Measurements from ENCODE around the gene ZFPM1.

- TF ChIP-seq REST (IDR thresholded peaks at IDR 0.05; ENCODE audit: unreplicated experiment) (no peak), POLR2AphosphoS5 (IDR thresholded peaks at IDR 0.05; ENCODE audit: low read depth) (no peak), CTCF (conservative IDR thresholded peaks at IDR 0.05; ENCODE audit: low read depth in 2 of 2) (peak; percentile 73 to 96), EZH2 (IDR thresholded peaks at IDR 0.05; ENCODE audit: low read depth, unreplicated experiment) (no peak), CREB1 (CRISPR knock-in tag; IDR thresholded peaks at IDR 0.05; ENCODE audit: low read depth) (no peak), EZH2phosphoT487 (IDR thresholded peaks at IDR 0.05; ENCODE audit: unreplicated experiment) (no peak), ZNF462 (CRISPR knock-in tag; IDR thresholded peaks at IDR 0.05) (no peak), JUNB (IDR thresholded peaks at IDR 0.05; ENCODE audit: unreplicated experiment) (no peak)
Observed at GRCh38 chr16:88437367-88437964, 15.6 kb upstream of the ZFPM1 start.

Data from GM23338 (cell line).